B cell (primary cell): Measurements from ENCODE around the gene FBXO11.

ENCODE experiments used
- EZH2 ChIP-seq: IDR thresholded peaks from 2 replicates; pipeline ENCODE4 v1.6.1; 2012; ENCODE audit warnings: borderline replicate concordance, low read depth, mild to moderate bottlenecking, moderate library complexity, low read length; ENCODE audit not compliant: insufficient read depth, poor library complexity, severe bottlenecking
- TF ChIP-seq, protein P1 (sequence below): fragments of 200-600 bp; IDR thresholded peaks from one replicate; pipeline ENCODE4 v1.8.0; 2022; ENCODE audit warnings: antibody characterized with exemption, mild to moderate bottlenecking

DNA sequence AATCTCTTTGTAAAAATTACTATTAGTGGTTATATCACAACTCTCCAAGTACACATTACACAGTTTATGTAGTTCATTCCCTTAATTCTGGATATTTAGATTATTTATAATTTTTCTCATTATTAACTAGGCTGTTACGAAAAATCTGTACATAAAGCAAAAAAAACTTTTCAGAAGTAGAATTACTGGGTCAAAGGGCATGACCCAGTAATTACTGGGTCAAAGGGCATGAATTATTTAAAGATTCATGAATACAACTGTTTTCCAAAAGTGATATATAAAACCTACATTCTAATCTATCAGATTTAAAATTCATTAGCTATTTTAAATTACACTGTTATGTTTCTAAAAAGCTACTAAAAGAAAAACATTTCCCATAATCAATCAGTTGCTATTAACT is 68.0 kb downstream of the FBXO11 start:
- TF ChIP-seq, protein P1, sequence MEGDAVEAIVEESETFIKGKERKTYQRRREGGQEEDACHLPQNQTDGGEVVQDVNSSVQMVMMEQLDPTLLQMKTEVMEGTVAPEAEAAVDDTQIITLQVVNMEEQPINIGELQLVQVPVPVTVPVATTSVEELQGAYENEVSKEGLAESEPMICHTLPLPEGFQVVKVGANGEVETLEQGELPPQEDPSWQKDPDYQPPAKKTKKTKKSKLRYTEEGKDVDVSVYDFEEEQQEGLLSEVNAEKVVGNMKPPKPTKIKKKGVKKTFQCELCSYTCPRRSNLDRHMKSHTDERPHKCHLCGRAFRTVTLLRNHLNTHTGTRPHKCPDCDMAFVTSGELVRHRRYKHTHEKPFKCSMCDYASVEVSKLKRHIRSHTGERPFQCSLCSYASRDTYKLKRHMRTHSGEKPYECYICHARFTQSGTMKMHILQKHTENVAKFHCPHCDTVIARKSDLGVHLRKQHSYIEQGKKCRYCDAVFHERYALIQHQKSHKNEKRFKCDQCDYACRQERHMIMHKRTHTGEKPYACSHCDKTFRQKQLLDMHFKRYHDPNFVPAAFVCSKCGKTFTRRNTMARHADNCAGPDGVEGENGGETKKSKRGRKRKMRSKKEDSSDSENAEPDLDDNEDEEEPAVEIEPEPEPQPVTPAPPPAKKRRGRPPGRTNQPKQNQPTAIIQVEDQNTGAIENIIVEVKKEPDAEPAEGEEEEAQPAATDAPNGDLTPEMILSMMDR = no peak
- TF ChIP-seq EZH2 = no peak
